ENCODE measurements around the gene MOSMO. TPM values are rescaled to one million over a fixed set of nuclear protein-coding genes. Genes with fewer than 3 reads are reported as not detected.

The MOSMO gene
- total RNA-seq, 6 experiments from 2014 or later = 6.7 to 13.4 (median 7.5) TPM

GRCh38 chr16:22093331-22093730, 85.4 kb downstream of the MOSMO start:
- no peak for TF ChIP-seq CTCF (IDR thresholded peaks at IDR 0.05)
- TF ChIP-seq POLR2A (IDR thresholded peaks at IDR 0.05) = no peak
- H3K4me3 ChIP-seq = no peak overlapping the region
- no peaks in the 10 kb centered on the region for H3K36me3 ChIP-seq
- H3K27ac ChIP-seq = no peak overlapping the region
- ATAC-seq = no peak
- WGBS (ENCODE audit: insufficient coverage, low coverage, low lambda C conversion rate, missing lambda C conversion rate) = 79% methylated on average over 3 of the region's 3 CpGs
- no peaks in the 10 kb centered on the region for H3K4me1 ChIP-seq
- H3K27me3 ChIP-seq = no peaks in the 10 kb centered on the region
- no peaks in the 10 kb centered on the region for H3K9me3 ChIP-seq
- intact Hi-C loops (cut with DNase I) = no loop called here
- no peak for DNase-seq

GRCh38 chr16:22093996-22094395, 86.1 kb downstream of the MOSMO start:
- Histone ChIP-seq H3K36me3 (no peaks in the 10 kb centered on the region), H3K27me3 (no peaks in the 10 kb centered on the region), H3K27ac (no peak overlapping the region), H3K9me3 (no peaks in the 10 kb centered on the region), H3K4me1 (no peaks in the 10 kb centered on the region), H3K4me3 (no peak overlapping the region)
- intact Hi-C loops (cut with DNase I) = no loop called here
- no peak for ATAC-seq
- no peak for DNase-seq
- no peak for TF ChIP-seq CTCF (IDR thresholded peaks at IDR 0.05)
- 65% methylated on average over 3 of the region's 3 CpGs for WGBS (ENCODE audit: insufficient coverage, low coverage, low lambda C conversion rate, missing lambda C conversion rate)

GRCh38 chr16:22098405-22099255, 90.7 kb downstream of the MOSMO start:
- 30% methylated on average over 8 of the region's 8 CpGs for WGBS (ENCODE audit: insufficient coverage, low coverage, low lambda C conversion rate, missing lambda C conversion rate)
- no peaks in the 10 kb centered on the region for H3K4me1 ChIP-seq
- ATAC-seq (peak; percentile 84 to 93 (median 92)), DNase-seq (no peak)
- no peak overlapping the region for H3K4me3 ChIP-seq
- intact Hi-C loops (cut with DNase I) = no loop called here
- no peaks in the 10 kb centered on the region for H3K9me3 ChIP-seq
- peak; percentile 47 to 69 (median 67) for TF ChIP-seq CTCF (IDR thresholded peaks at IDR 0.05)
- no peak for TF ChIP-seq POLR2A (IDR thresholded peaks at IDR 0.05)
- no peak overlapping the region for H3K27ac ChIP-seq
- H3K27me3 ChIP-seq = no peaks in the 10 kb centered on the region
- no peaks in the 10 kb centered on the region for H3K36me3 ChIP-seq

- 67% methylated on average over 8 of the region's 9 CpGs for WGBS (ENCODE audit: insufficient coverage, low coverage, low lambda C conversion rate, missing lambda C conversion rate)
- Histone ChIP-seq H3K4me1 (no peaks in the 10 kb centered on the region), H3K4me3 (no peak overlapping the region), H3K9me3 (no peaks in the 10 kb centered on the region), H3K27ac (no peak overlapping the region), H3K27me3 (no peaks in the 10 kb centered on the region), H3K36me3 (no peaks in the 10 kb centered on the region)
- DNase-seq (no peak), ATAC-seq (no peak)
- TF ChIP-seq CTCF (IDR thresholded peaks at IDR 0.05) = no peak
- no peak for TF ChIP-seq POLR2A (IDR thresholded peaks at IDR 0.05)
- intact Hi-C loops (cut with DNase I) = no loop called here
Observed at GRCh38 chr16:22099256-22099975, 91.5 kb downstream of the MOSMO start.

Data from right lobe of liver (tissue), 6 donors.